GM23248 (cell line): ENCODE measurements around the gene COL23A1. TPM values are rescaled to one million over a fixed set of nuclear protein-coding genes. Genes with fewer than 3 reads are reported as not detected.

ENCODE experiments used
- DNase-seq: peaks from one replicate; pipeline ENCODE4 v3.0.0-alpha.2; 2015
- H2AFZ ChIP-seq: fragments of 200-600 bp; sonication (generic); 2 replicates; pipeline ENCODE4 v1.6.1; 2016; ENCODE audit warnings: antibody characterized with exemption
- H3F3A ChIP-seq: fragments of 200-600 bp; sonication (generic); 2 replicates; pipeline ENCODE4 v1.6.1; 2016; ENCODE audit warnings: mild to moderate bottlenecking, antibody characterized with exemption, mixed run types; ENCODE audit not compliant: insufficient read depth
- H3K27ac ChIP-seq: fragments of 200-600 bp; sonication (generic); 2 replicates; pipeline ENCODE4 v1.5.1; 2016; ENCODE audit warnings: mild to moderate bottlenecking
- H3K27me3 ChIP-seq: fragments of 200-600 bp; sonication (generic); replicated peaks from 2 replicates; pipeline ENCODE4 v1.6.1; 2016; ENCODE audit warnings: mild to moderate bottlenecking; ENCODE audit not compliant: insufficient read depth
- H3K36me3 ChIP-seq: fragments of 200-600 bp; sonication (generic); 2 replicates; pipeline ENCODE4 v1.6.1; 2016; ENCODE audit warnings: low read depth, mild to moderate bottlenecking
- H3K4me1 ChIP-seq: fragments of 200-600 bp; sonication (generic); 2 replicates; pipeline ENCODE4 v1.6.1; 2016; ENCODE audit warnings: mild to moderate bottlenecking; ENCODE audit not compliant: insufficient read depth
- H3K4me2 ChIP-seq: fragments of 200-600 bp; sonication (generic); one replicate; pipeline ENCODE4 v1.6.1; 2016; ENCODE audit warnings: mild to moderate bottlenecking; ENCODE audit not compliant: unreplicated experiment
- H3K4me3 ChIP-seq: fragments of 200-600 bp; sonication (generic); 2 replicates; pipeline ENCODE4 v1.5.1; 2016; ENCODE audit warnings: mild to moderate bottlenecking
- H3K79me2 ChIP-seq: fragments of 200-600 bp; sonication (generic); 2 replicates; pipeline ENCODE4 v1.6.1; 2016; ENCODE audit warnings: mild to moderate bottlenecking; ENCODE audit not compliant: insufficient read depth
- H3K9ac ChIP-seq: fragments of 200-600 bp; sonication (generic); 2 replicates; pipeline ENCODE4 v1.6.1; 2016; ENCODE audit warnings: mild to moderate bottlenecking
- H3K9me2 ChIP-seq: fragments of 200-600 bp; sonication (generic); 2 replicates; pipeline ENCODE4 v1.6.1; 2016; ENCODE audit warnings: mixed run types, mild to moderate bottlenecking, moderate library complexity; ENCODE audit not compliant: insufficient read depth
- H3K9me3 ChIP-seq: fragments of 200-600 bp; sonication (generic); one replicate; pipeline ENCODE4 v1.6.1; 2017; ENCODE audit warnings: low read depth
- H4K20me1 ChIP-seq: fragments of 200-600 bp; sonication (generic); 2 replicates; pipeline ENCODE4 v1.6.0; 2016; ENCODE audit not compliant: insufficient read depth
- EZH2 ChIP-seq: fragments of 200-600 bp; sonication (generic); IDR thresholded peaks from 2 replicates; pipeline ENCODE4 v1.6.1; 2018; ENCODE audit warnings: antibody characterized with exemption, mild to moderate bottlenecking; ENCODE audit not compliant: insufficient read depth, poor library complexity, severe bottlenecking
- EZH2phosphoT487 ChIP-seq: fragments of 200-600 bp; sonication (generic); IDR thresholded peaks from 2 replicates; pipeline ENCODE4 v1.6.1; 2018; ENCODE audit warnings: antibody characterized with exemption, moderate library complexity, mild to moderate bottlenecking, low read depth; ENCODE audit not compliant: insufficient read depth
- WGBS, 2 experiments: methylation state at CpG; one replicate each; pipeline ENCODE4 v1.1.6; 2015 to 2017; ENCODE audit warnings: low lambda C conversion rate in 2 of 2, low coverage in 1 of 2; ENCODE audit errors: missing lambda C conversion rate in 2 of 2; 5-methylcytosine and 5-hydroxymethylcytosine counted together
- in situ Hi-C: fragments of 300-500 bp; cut with MboI; formaldehyde crosslinking; loops from 2 replicates; pipeline ENCODE4 v1.15.0; 2020
- polyA plus RNA-seq: library from polyadenylated mRNA; unstranded; fragments of >200 nt; fragmentation: Nextera tagmentation; extraction: Ambion mirVana; gene quantifications from 2 replicates; pipeline ENCODE4 v1.2.1, GENCODE V29; 2016
- total RNA-seq: library from RNA; depleted of rRNA; stranded (reverse); fragments of >200 nt; shearing (Covaris generic); gene quantifications from 2 replicates; pipeline ENCODE4 v1.2.3, GENCODE V29; 2014

Gene COL23A1
- total and polyA plus RNA-seq, 2 experiments from 2014 or later = not detected

- no peak for TF ChIP-seq EZH2phosphoT487
- TF ChIP-seq EZH2 = no peak
- no peaks in the 10 kb centered on the region for H3K4me1 ChIP-seq
- H3K9me2 ChIP-seq = no peaks in the 10 kb centered on the region
- no peaks in the 10 kb centered on the region for H4K20me1 ChIP-seq
- H3F3A ChIP-seq = no peaks in the 10 kb centered on the region
- H3K27me3 ChIP-seq = no peaks in the 10 kb centered on the region
- H3K9me3 ChIP-seq = no peaks in the 10 kb centered on the region
- no peak overlapping the region for H2AFZ ChIP-seq
- no peak overlapping the region for H3K4me3 ChIP-seq
- in situ Hi-C loops = no loop called here
- H3K27ac ChIP-seq = no peak overlapping the region
- no peaks in the 10 kb centered on the region for H3K36me3 ChIP-seq
- H3K79me2 ChIP-seq = no peaks in the 10 kb centered on the region
- no peak overlapping the region for H3K4me2 ChIP-seq
- DNase-seq = no peak
- WGBS, 2 experiments = 70 to 92% methylated on average over 1 of the region's 1 CpG
- H3K9ac ChIP-seq = no peak overlapping the region
These were observed 320.7 kb downstream of the COL23A1 start for GRCh38 chr5:178269499-178269898.

DNA sequence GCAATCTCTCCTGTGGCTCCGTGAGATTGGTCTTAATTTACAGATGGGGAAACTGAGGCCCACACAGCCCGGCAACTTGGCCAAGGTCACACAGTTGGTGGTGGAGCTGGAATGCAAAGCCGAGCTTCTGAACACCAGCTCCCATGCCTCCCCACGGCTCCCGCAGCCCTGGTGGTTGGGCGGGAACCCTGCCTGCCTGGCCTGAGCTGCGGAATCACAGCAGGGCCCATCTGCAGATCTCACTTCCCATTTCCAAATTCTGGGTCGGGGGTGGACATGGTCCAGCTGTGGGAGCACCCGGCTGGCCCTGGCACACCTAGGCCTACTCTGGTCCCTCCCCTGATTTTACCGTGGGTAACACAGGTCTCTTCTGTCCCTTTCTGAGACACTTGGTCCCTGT, 322.3 kb downstream of the COL23A1 start:
- no peak for TF ChIP-seq EZH2
- TF ChIP-seq EZH2phosphoT487 = no peak
- DNase-seq = no peak
- no peak overlapping the region for H3K27ac ChIP-seq
- H3K9me2 ChIP-seq = no peaks in the 10 kb centered on the region
- no peaks in the 10 kb centered on the region for H3K4me1 ChIP-seq
- no peaks in the 10 kb centered on the region for H3K9me3 ChIP-seq
- in situ Hi-C loops = no loop called here
- whole genome bisulfite sequencing, 2 experiments = 54 to 56% methylated on average over 10 of the region's 10 CpGs
- no peaks in the 10 kb centered on the region for H3K27me3 ChIP-seq
- no peaks in the 10 kb centered on the region for H3K79me2 ChIP-seq
- no peaks in the 10 kb centered on the region for H3K36me3 ChIP-seq
- H3K9ac ChIP-seq = no peak overlapping the region
- H4K20me1 ChIP-seq = no peaks in the 10 kb centered on the region
- H2AFZ ChIP-seq = no peak overlapping the region
- no peak overlapping the region for H3K4me3 ChIP-seq
- H3F3A ChIP-seq = no peaks in the 10 kb centered on the region
- H3K4me2 ChIP-seq = no peak overlapping the region

- Histone ChIP-seq H3K79me2 (no peaks in the 10 kb centered on the region), H3K27ac (no peak overlapping the region), H3K9ac (no peak overlapping the region), H3K4me1 (no peaks in the 10 kb centered on the region), H3K9me2 (no peaks in the 10 kb centered on the region), H3F3A (no peaks in the 10 kb centered on the region), H2AFZ (no peak overlapping the region), H3K9me3 (no peaks in the 10 kb centered on the region), H3K4me2 (no peak overlapping the region), H3K36me3 (no peaks in the 10 kb centered on the region), H4K20me1 (no peaks in the 10 kb centered on the region), H3K27me3 (no peaks in the 10 kb centered on the region), H3K4me3 (no peak overlapping the region)
- in situ Hi-C loops = no loop called here
- no peak for DNase-seq
- 39 to 44% methylated on average over 6 of the region's 6 CpGs for WGBS, 2 experiments
- TF ChIP-seq EZH2 = no peak
- no peak for TF ChIP-seq EZH2phosphoT487
These were observed 322.9 kb downstream of the COL23A1 start for GRCh38 chr5:178267245-178267644.

DNA sequence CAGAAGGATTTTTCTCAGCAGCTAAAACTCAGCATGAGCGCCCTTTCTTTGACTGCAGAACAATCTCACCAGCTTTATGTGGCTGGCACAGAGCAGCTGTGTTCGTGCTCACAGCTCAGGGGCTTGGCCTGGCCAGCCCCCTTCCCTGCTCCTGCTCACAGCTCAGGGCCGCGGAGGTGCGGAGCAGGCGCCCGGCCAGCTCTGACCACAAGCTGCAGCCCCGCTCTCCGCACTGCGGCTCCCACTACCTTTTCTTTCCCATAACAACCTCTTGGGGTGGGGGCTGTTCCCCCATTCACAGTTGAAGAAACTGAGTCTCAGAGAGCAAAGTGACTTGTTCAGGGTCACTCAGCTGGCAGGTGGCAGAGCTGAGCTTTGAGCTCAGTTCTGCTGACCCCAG, 323.6 kb downstream of the COL23A1 start:
- WGBS, 2 experiments = 79 to 83% methylated on average over 10 of the region's 10 CpGs
- Histone ChIP-seq H3K36me3 (no peaks in the 10 kb centered on the region), H3K79me2 (no peaks in the 10 kb centered on the region), H3F3A (no peaks in the 10 kb centered on the region), H3K27ac (no peak overlapping the region), H4K20me1 (no peaks in the 10 kb centered on the region), H3K9me2 (no peaks in the 10 kb centered on the region), H3K4me2 (no peak overlapping the region), H3K9ac (no peak overlapping the region), H3K4me1 (no peaks in the 10 kb centered on the region), H2AFZ (no peak overlapping the region), H3K27me3 (no peaks in the 10 kb centered on the region), H3K9me3 (no peaks in the 10 kb centered on the region), H3K4me3 (no peak overlapping the region)
- in situ Hi-C loops = no loop called here
- DNase-seq = no peak
- TF ChIP-seq EZH2phosphoT487 = no peak
- no peak for TF ChIP-seq EZH2

DNA sequence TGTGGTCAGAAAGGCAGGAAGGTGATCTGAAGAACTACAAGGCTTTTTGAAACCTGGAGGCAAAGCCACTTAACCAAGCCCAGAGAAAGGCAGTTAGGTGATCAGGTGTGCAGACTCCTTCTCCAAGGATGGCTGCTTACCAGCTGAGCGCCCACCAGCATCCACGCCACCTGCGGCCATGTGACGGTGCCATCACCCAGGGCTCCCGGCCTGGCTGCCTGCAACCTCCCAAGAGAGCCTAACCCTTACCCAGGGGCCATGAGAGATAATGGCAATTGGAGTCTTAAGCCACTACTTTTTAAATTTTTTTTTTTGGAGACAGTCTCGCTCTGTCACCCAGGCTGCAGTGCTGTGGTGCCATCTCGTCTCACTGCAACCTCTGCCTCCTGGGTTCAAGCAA, 324.4 kb downstream of the COL23A1 start:
- H3K4me2 ChIP-seq = no peak overlapping the region
- TF ChIP-seq EZH2phosphoT487 = no peak
- H3K27me3 ChIP-seq = no peaks in the 10 kb centered on the region
- in situ Hi-C loops = no loop called here
- H3K9me2 ChIP-seq = no peaks in the 10 kb centered on the region
- H3K4me3 ChIP-seq = no peak overlapping the region
- no peaks in the 10 kb centered on the region for H4K20me1 ChIP-seq
- H3K9ac ChIP-seq = no peak overlapping the region
- no peak for DNase-seq
- no peaks in the 10 kb centered on the region for H3K79me2 ChIP-seq
- H3K9me3 ChIP-seq = no peaks in the 10 kb centered on the region
- no peak overlapping the region for H2AFZ ChIP-seq
- no peaks in the 10 kb centered on the region for H3K36me3 ChIP-seq
- H3F3A ChIP-seq = no peaks in the 10 kb centered on the region
- WGBS, 2 experiments = 72 to 73% methylated on average over 7 of the region's 7 CpGs
- no peak overlapping the region for H3K27ac ChIP-seq
- no peaks in the 10 kb centered on the region for H3K4me1 ChIP-seq
